C4-2B (cell line): ENCODE results near the gene DDC.
A peak's percentile ranks its signal among the peaks of the same experiment; 100 is the strongest.
"Not testable (repeated sequence)": the region's sequence is repeated elsewhere in the genome, so short reads cannot be mapped to it uniquely, and the experiment has no call there.

Source experiments
- H3K27ac ChIP-seq: fragments of 450-650 bp; 2 replicates; pipeline ENCODE4 v1.5.1; 2017
- CTCF ChIP-seq: fragments of 450-650 bp; conservative IDR thresholded peaks from 2 replicates; pipeline ENCODE4 v1.5.1; 2017; ENCODE audit warnings: mild to moderate bottlenecking
- ZFX ChIP-seq: fragments of 450-650 bp; IDR thresholded peaks from 2 replicates; pipeline ENCODE4 v1.6.1; 2017

Gene DDC

GRCh38 chr7:50539725-50540124 lies 25.5 kb downstream of the DDC start:
- no peak overlapping the region for H3K27ac ChIP-seq

GRCh38 chr7:50538478-50538877 lies 26.7 kb downstream of the DDC start:
- no peak for TF ChIP-seq CTCF
- no peak for TF ChIP-seq ZFX
- no peak overlapping the region for H3K27ac ChIP-seq

More at GRCh38 chr7:50539725-50540124, 25.5 kb downstream of the DDC start:
- TF ChIP-seq ZFX (no peak), CTCF (no peak)

- TF ChIP-seq ZFX (no peak), CTCF (no peak)
- no peak overlapping the region for H3K27ac ChIP-seq
These were observed 27.8 kb downstream of the DDC start for GRCh38 chr7:50537417-50537816.

GRCh38 chr7:50535291-50535711 lies 29.9 kb downstream of the DDC start:
- not testable (repeated sequence) for H3K27ac ChIP-seq

- H3K27ac ChIP-seq: peak overlapping the region; percentile 10; the same call in 1 of the 2 replicates
- TF ChIP-seq ZFX: no peak
- no peak for TF ChIP-seq CTCF
These were observed 30.4 kb downstream of the DDC start for GRCh38 chr7:50534690-50535290.

- no peak overlapping the region for H3K27ac ChIP-seq
- TF ChIP-seq ZFX (no peak), CTCF (no peak)
These were observed 31.3 kb downstream of the DDC start for GRCh38 chr7:50533866-50534265.

- no peak overlapping the region for H3K27ac ChIP-seq
- TF ChIP-seq CTCF (no peak), ZFX (no peak)
These were observed 33.3 kb downstream of the DDC start for GRCh38 chr7:50531928-50532327.

- H3K27ac ChIP-seq: no peak overlapping the region
- no peak for TF ChIP-seq ZFX
- TF ChIP-seq CTCF: no peak
These were observed 33.7 kb downstream of the DDC start for GRCh38 chr7:50531401-50531911.
